ENCODE data around the gene ARMS2. TPM values are rescaled to one million over a fixed set of nuclear protein-coding genes. Genes with fewer than 3 reads are reported as not detected.

The ARMS2 gene
- total RNA-seq, 3 donors from 2014 or later: not detected

- Histone ChIP-seq H3K9me3 (no peaks in the 10 kb centered on the region), H3K4me1 (peaks cover 0 to 3% of the 10 kb centered on the region in 2 donors), H3K4me3 (no peak overlapping the region), H3K27me3 (no peaks in the 10 kb centered on the region), H3K27ac (no peak overlapping the region), H3K36me3 (no peaks in the 10 kb centered on the region)
- no peak for DNase-seq (ENCODE audit: low spot score in 2 of 2)
- intact Hi-C loops (cut with DNase I; ENCODE audit: low total_unique reads): no loop called here
- TF ChIP-seq POLR2AphosphoS5 (IDR thresholded peaks at IDR 0.05): no peak
- TF ChIP-seq CTCF (IDR thresholded peaks at IDR 0.05): no peak
- no peak for TF ChIP-seq POLR2A (IDR thresholded peaks at IDR 0.05)
Measured at GRCh38 chr10:122477436-122477835, 23.0 kb downstream of the ARMS2 start.

GRCh38 chr10:122478971-122479370 lies 24.5 kb downstream of the ARMS2 start:
- peaks cover 0 to 3% of the 10 kb centered on the region in 2 donors for H3K4me1 ChIP-seq
- H3K9me3 ChIP-seq: no peaks in the 10 kb centered on the region
- no peak for DNase-seq (ENCODE audit: low spot score in 2 of 2)
- H3K27me3 ChIP-seq: no peaks in the 10 kb centered on the region
- no peaks in the 10 kb centered on the region for H3K36me3 ChIP-seq
- peak overlapping the region in 1 of 2 donors; percentile 40 for H3K27ac ChIP-seq
- intact Hi-C loops (cut with DNase I; ENCODE audit: low total_unique reads): no loop called here
- H3K4me3 ChIP-seq: no peak overlapping the region
- TF ChIP-seq CTCF (IDR thresholded peaks at IDR 0.05) (no peak), POLR2A (IDR thresholded peaks at IDR 0.05) (no peak)

- no peak for DNase-seq (ENCODE audit: low spot score in 2 of 2)
- no peaks in the 10 kb centered on the region for H3K36me3 ChIP-seq
- no peaks in the 10 kb centered on the region for H3K9me3 ChIP-seq
- no peak overlapping the region for H3K4me3 ChIP-seq
- H3K4me1 ChIP-seq: peaks cover 0 to 3% of the 10 kb centered on the region in 2 donors
- H3K27ac ChIP-seq: peak overlapping the region in 1 of 2 donors; percentile 3
- intact Hi-C loops (cut with DNase I; ENCODE audit: low total_unique reads): loop anchor here (1.0 kb wide), 1 partner anchor 28 kb away; no protein-coding TSS in a partner anchor
- TF ChIP-seq POLR2AphosphoS5 (IDR thresholded peaks at IDR 0.05) (no peak), POLR2A (IDR thresholded peaks at IDR 0.05) (no peak), CTCF (IDR thresholded peaks at IDR 0.05) (no peak)
- H3K27me3 ChIP-seq: no peaks in the 10 kb centered on the region
Measured at GRCh38 chr10:122480146-122480833, 25.8 kb downstream of the ARMS2 start.

- H3K4me1 ChIP-seq: peaks cover 0 to 3% of the 10 kb centered on the region in 2 donors
- H3K9me3 ChIP-seq: no peaks in the 10 kb centered on the region
- no peak overlapping the region for H3K27ac ChIP-seq
- H3K36me3 ChIP-seq: no peaks in the 10 kb centered on the region
- TF ChIP-seq CTCF (IDR thresholded peaks at IDR 0.05) (no peak), POLR2A (IDR thresholded peaks at IDR 0.05) (no peak), POLR2AphosphoS5 (IDR thresholded peaks at IDR 0.05) (no peak)
- no peaks in the 10 kb centered on the region for H3K27me3 ChIP-seq
- intact Hi-C loops (cut with DNase I; ENCODE audit: low total_unique reads): no loop called here
- no peak for DNase-seq (ENCODE audit: low spot score in 2 of 2)
- H3K4me3 ChIP-seq: no peak overlapping the region
Measured at GRCh38 chr10:122481296-122482056, 27.0 kb downstream of the ARMS2 start.

Measured in breast epithelium (tissue), 4 donors.